Esophagus squamous epithelium (tissue), 5 donors: ENCODE results near the gene BEST2. TPM values are rescaled to one million over a fixed set of nuclear protein-coding genes. Genes with fewer than 3 reads are reported as not detected.

Source experiments
- DNase-seq: peaks from one replicate; lab custom pipeline; 2025; lab: John Stamatoyannopoulos, UW
- H3K27ac ChIP-seq, 4 donors: fragments of 200-600 bp; sonication (generic); one replicate each; pipeline ENCODE4 v1.5.1; 2016 to 2019; ENCODE audit warnings: mild to moderate bottlenecking in 1 of 4
- H3K27me3 ChIP-seq, 4 donors: fragments of 200-600 bp; sonication (generic); 1 replicate in 3 of 4; 2 replicates in 1 of 4; pipeline versions ENCODE4 v1.5.1 to v1.6.0; 2017 to 2021; ENCODE audit warnings: antibody characterized with exemption in 1 of 4
- H3K36me3 ChIP-seq, 3 donors: fragments of 200-600 bp; sonication (generic); one replicate each; pipeline ENCODE4 v1.5.1; 2016 to 2019
- H3K4me1 ChIP-seq, 3 donors: fragments of 200-600 bp; sonication (generic); one replicate each; pipeline ENCODE4 v1.5.1; 2017 to 2019
- H3K4me3 ChIP-seq, 4 donors: fragments of 200-600 bp; sonication (generic); 1 replicate in 3 of 4; 2 replicates in 1 of 4; pipeline ENCODE4 v1.5.1; 2016 to 2019; ENCODE audit warnings: mild to moderate bottlenecking in 2 of 4, moderate library complexity in 1 of 4
- H3K9me3 ChIP-seq, 3 donors: fragments of 200-600 bp; sonication (generic); one replicate each; pipeline ENCODE4 v1.5.1; 2016 to 2019
- POLR2A ChIP-seq, 4 donors: fragments of 450-650 bp; IDR thresholded peaks; one replicate each; pipeline ENCODE4 v1.6.1; 2017; ENCODE audit warnings: antibody characterized with exemption in 4 of 4, mild to moderate bottlenecking in 4 of 4, moderate library complexity in 3 of 4
- WGBS, 2 donors: methylation state at CpG; one replicate each; pipeline ENCODE4 v1.1.5; 2018; 5-methylcytosine and 5-hydroxymethylcytosine counted together
- intact Hi-C: fragments of 100-400 bp; cut with DNase I; formaldehyde crosslinking; loops from one replicate; pipeline ENCODE4 v1.15.0; 2022
- total RNA-seq, 4 donors: library from RNA; depleted of rRNA; stranded (reverse); fragments of >200 nt; gene quantifications; one replicate each; pipeline ENCODE4 v1.1.0, GENCODE V29; 2016
- TF ChIP-seq, protein P1 (sequence below), 6 experiments: fragments of 450-650 bp in 4 of 6; fragments of 200-600 bp in 2 of 6; sonication (generic) in 2 of 6; IDR thresholded peaks; one replicate each; pipeline ENCODE4 v1.5.1; 2016 to 2019; ENCODE audit warnings: antibody characterized with exemption in 6 of 6, mild to moderate bottlenecking in 4 of 6, moderate library complexity in 4 of 6
- donor health status: DM: yes; HTN: yes; CAD: no.

Gene BEST2
- total RNA-seq, 4 donors from 2014 or later: 0.27 to 1.3 TPM; not detected in 2

DNA sequence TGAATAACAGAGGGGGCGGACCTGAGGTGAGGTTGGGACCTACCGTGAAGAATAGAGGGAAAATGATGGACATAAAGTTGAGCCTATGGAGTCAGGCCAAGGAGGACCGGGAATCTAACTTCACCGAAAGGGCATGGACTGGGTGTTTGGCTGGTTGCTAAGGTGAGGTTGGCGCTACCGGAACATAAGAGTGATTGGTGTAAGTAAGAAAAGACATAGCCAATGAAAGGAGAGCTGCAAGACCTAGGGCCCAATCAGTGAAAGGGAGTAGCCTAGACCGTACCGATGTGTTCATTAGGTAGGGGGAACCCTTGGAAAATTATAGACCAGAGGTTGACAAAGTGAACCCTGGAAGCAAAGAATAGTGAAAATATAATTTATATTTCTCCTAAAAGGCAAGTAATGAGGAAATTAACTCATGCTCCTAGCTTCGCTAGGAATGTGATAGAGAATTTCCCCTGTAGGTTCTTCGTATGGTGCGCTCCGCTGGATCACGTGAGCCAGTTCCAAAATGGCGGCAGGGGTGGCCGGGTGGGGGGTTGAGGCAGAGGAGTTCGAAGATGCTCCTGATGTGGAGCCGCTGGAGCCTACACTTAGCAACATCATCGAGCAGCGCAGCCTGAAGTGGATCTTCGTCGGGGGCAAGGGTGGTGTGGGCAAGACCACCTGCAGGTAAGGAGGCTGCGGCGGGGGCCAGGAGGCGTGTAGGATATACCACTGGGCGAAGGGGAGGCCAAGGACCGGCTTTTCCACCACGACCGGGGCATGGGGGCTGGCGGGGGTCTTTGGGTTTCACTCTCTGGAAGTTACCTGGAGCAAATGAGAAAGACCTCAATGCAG lies 14.4 kb upstream of the BEST2 start, which contains the start of gene GET3:
TSS of gene GET3 (plus strand) at position 503 of the 840 bp plus-strand sequence. CDS start at position 512, 9 bp downstream.
- peaks cover 0 to 42% (median 6%) of the 10 kb centered on the region in 3 donors for H3K36me3 ChIP-seq
- H3K27ac ChIP-seq: peak within 1 kb of the TSS; percentile 87 to 92 (median 89)
- intact Hi-C loops: no loop called here
- H3K4me1 ChIP-seq: peaks cover 28 to 54% (median 32%) of the 10 kb centered on the region in 3 donors
- H3K27me3 ChIP-seq: no peaks in the 10 kb centered on the region
- 0 to 1% methylated on average over 19 to 28 of the region's 29 CpGs for WGBS, 2 donors
- H3K9me3 ChIP-seq: no peaks in the 10 kb centered on the region
- H3K4me3 ChIP-seq: peak within 1 kb of the TSS; percentile 81 to 94 (median 86)
- DNase-seq: peak; percentile 71
- peak in 3 of 4 donors; percentile 21 to 41 (median 22) for TF ChIP-seq POLR2A (IDR thresholded peaks at IDR 0.05)
- TF ChIP-seq, protein P1, sequence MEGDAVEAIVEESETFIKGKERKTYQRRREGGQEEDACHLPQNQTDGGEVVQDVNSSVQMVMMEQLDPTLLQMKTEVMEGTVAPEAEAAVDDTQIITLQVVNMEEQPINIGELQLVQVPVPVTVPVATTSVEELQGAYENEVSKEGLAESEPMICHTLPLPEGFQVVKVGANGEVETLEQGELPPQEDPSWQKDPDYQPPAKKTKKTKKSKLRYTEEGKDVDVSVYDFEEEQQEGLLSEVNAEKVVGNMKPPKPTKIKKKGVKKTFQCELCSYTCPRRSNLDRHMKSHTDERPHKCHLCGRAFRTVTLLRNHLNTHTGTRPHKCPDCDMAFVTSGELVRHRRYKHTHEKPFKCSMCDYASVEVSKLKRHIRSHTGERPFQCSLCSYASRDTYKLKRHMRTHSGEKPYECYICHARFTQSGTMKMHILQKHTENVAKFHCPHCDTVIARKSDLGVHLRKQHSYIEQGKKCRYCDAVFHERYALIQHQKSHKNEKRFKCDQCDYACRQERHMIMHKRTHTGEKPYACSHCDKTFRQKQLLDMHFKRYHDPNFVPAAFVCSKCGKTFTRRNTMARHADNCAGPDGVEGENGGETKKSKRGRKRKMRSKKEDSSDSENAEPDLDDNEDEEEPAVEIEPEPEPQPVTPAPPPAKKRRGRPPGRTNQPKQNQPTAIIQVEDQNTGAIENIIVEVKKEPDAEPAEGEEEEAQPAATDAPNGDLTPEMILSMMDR (IDR thresholded peaks at IDR 0.05): peak in 2 of 6 experiments; percentile 32 to 33

DNA sequence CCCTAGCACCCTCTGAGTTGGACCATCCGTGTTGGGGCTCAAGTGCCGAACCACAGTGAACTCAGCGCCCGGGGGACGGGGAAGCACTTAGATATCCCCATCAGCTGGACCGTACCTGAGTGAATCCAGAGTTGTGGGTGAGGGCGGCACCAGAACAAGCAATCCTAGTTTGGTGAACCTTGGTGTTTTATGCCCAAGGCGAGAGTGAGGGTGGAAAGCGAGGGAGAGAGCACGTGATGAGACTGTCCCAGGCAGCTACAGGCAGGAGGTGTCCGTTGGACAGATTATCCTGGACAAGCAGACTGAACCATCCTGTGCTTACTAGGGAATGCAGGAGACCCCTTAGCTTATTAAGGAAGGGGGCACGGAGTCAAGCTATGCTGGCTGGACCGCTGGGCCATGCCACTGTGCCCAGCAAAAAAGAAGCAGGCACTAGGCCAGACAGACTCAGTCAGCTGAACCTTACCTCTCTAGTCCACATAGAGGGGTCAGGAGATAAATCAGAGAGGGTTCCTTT lies 13.7 kb upstream of the BEST2 start:
- 13 to 21% methylated on average over 8 to 13 of the region's 13 CpGs for WGBS, 2 donors

GRCh38 chr19:12745166-12745897 lies 6.3 kb upstream of the BEST2 start:
- 86% methylated on average over 9 of the region's 22 CpGs; no CpG with 5 or more reads in 1 of the 2 donors for WGBS, 2 donors
- Histone ChIP-seq H3K9me3 (peaks cover 0 to 9% (median 0%) of the 10 kb centered on the region in 3 donors), H3K27me3 (peaks cover 0 to 6% (median 0%) of the 10 kb centered on the region in 4 donors), H3K36me3 (peaks cover 12 to 79% (median 40%) of the 10 kb centered on the region in 3 donors), H3K4me1 (peaks cover 15 to 32% (median 16%) of the 10 kb centered on the region in 3 donors), H3K4me3 (no peak overlapping the region), H3K27ac (no peak overlapping the region)
- intact Hi-C loops: no loop called here
- TF ChIP-seq POLR2A (IDR thresholded peaks at IDR 0.05): no peak
- TF ChIP-seq, protein P1 (IDR thresholded peaks at IDR 0.05): no peak
- DNase-seq: no peak

More for the DNA sequence above, 13.7 kb upstream of the BEST2 start:
- peaks cover 21 to 47% (median 26%) of the 10 kb centered on the region in 3 donors for H3K4me1 ChIP-seq
- DNase-seq: no peak
- H3K36me3 ChIP-seq: peaks cover 0 to 47% (median 9%) of the 10 kb centered on the region in 3 donors
- intact Hi-C loops: no loop called here
- H3K9me3 ChIP-seq: no peaks in the 10 kb centered on the region
- peak overlapping the region; percentile 81 to 94 (median 86) for H3K4me3 ChIP-seq
- peak overlapping the region; percentile 87 to 92 (median 89) for H3K27ac ChIP-seq
- no peaks in the 10 kb centered on the region for H3K27me3 ChIP-seq
- TF ChIP-seq, protein P1 (IDR thresholded peaks at IDR 0.05): no peak
- TF ChIP-seq POLR2A (IDR thresholded peaks at IDR 0.05): no peak

DNA sequence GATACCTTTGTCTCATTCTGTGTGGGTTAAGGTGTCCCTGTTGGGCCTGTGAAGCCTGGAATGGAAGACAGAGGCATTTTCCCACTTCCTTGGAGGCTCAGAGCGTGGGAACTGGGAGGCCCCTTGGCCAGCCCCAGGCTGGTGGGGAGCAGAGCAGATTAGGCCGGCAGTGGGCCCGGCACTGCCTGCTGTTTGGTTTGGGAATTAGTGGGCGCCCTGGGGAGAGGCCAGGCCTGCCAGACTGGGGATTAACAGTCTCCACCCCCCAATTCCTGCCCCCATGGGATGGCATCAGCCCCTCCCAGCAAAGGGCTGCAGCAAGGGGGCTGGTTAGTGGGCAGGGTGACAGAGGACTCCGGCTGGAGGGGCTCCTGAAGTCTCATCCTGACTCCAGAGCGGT lies 3.1 kb upstream of the BEST2 start:
- intact Hi-C loops: no loop called here
- WGBS, 2 donors: 20 to 77% methylated on average over 1 to 3 of the region's 6 CpGs

More for the DNA sequence above, 3.1 kb upstream of the BEST2 start:
- Histone ChIP-seq H3K9me3 (peaks cover 0 to 9% (median 0%) of the 10 kb centered on the region in 3 donors), H3K4me3 (no peak overlapping the region), H3K36me3 (peaks cover 12 to 48% (median 31%) of the 10 kb centered on the region in 3 donors), H3K27ac (no peak overlapping the region), H3K27me3 (peaks cover 0 to 36% (median 0%) of the 10 kb centered on the region in 4 donors), H3K4me1 (peaks cover 18 to 47% (median 20%) of the 10 kb centered on the region in 3 donors)
- TF ChIP-seq, protein P1 (IDR thresholded peaks at IDR 0.05): no peak
- no peak for TF ChIP-seq POLR2A (IDR thresholded peaks at IDR 0.05)
- no peak for DNase-seq
